ENCODE measurements around the gene DEPDC7.
"Not testable (repeated sequence)": the region's sequence is repeated elsewhere in the genome, so short reads cannot be mapped to it uniquely, and the experiment has no call there.

DEPDC7 gene

GRCh38 chr11:33039274-33040032, 23.8 kb downstream of the DEPDC7 start, which contains the start of gene TCP11L1:
Gene TCP11L1, plus strand, starts transcription at chr11:33039572. Its CDS starts 4,202 bp downstream, at chr11:33043774.
- Histone ChIP-seq H3K27ac (peak within 1 kb of the TSS; percentile 98), H3K9ac (peak within 1 kb of the TSS; percentile 98), H4K20me1 (no peaks in the 10 kb centered on the region), H3K4me3 (peak within 1 kb of the TSS; percentile 99), H3K4me2 (peak within 1 kb of the TSS; percentile 94), H3K27me3 (no peaks in the 10 kb centered on the region), H3K4me1 (peaks cover 20% of the 10 kb centered on the region), H3K36me3 (peaks cover 16% of the 10 kb centered on the region), H3K9me3 (no peaks in the 10 kb centered on the region)
- no peak for TF ChIP-seq Cebpa-rat (IDR thresholded peaks at IDR 0.05)

- Histone ChIP-seq H3K9me3 (peaks cover 7% of the 10 kb centered on the region; the same call in 1 of the 2 replicates), H3K27ac (peak overlapping the region; percentile 98), H3K27me3 (no peaks in the 10 kb centered on the region), H3K36me3 (peaks cover 24% of the 10 kb centered on the region), H3K4me1 (peaks cover 20% of the 10 kb centered on the region), H3K4me3 (peak overlapping the region; percentile 99), H3K9ac (peak overlapping the region; percentile 98), H3K4me2 (peak overlapping the region; percentile 94), H4K20me1 (no peaks in the 10 kb centered on the region)
- no peak for TF ChIP-seq Cebpa-rat (IDR thresholded peaks at IDR 0.05)
These were observed 24.6 kb downstream of the DEPDC7 start for GRCh38 chr11:33040033-33040861.

GRCh38 chr11:33040862-33041453, 25.3 kb downstream of the DEPDC7 start:
- Histone ChIP-seq H3K36me3 (peaks cover 31% of the 10 kb centered on the region), H3K27me3 (no peaks in the 10 kb centered on the region), H3K27ac (no peak overlapping the region), H3K4me3 (peak overlapping the region; percentile 99; the same call in 1 of the 2 replicates), H4K20me1 (no peaks in the 10 kb centered on the region), H3K4me2 (peak overlapping the region; percentile 94), H3K9me3 (peaks cover 12% of the 10 kb centered on the region; the same call in 1 of the 2 replicates), H3K4me1 (peaks cover 20% of the 10 kb centered on the region), H3K9ac (peak overlapping the region; percentile 98; the same call in 1 of the 2 replicates)
- no peak for TF ChIP-seq Cebpa-rat (IDR thresholded peaks at IDR 0.05)

- Histone ChIP-seq H3K36me3 (peaks cover 53% of the 10 kb centered on the region), H3K4me3 (no peak overlapping the region), H3K4me1 (peaks cover 20% of the 10 kb centered on the region), H3K27ac (no peak overlapping the region), H4K20me1 (no peaks in the 10 kb centered on the region), H3K9me3 (peaks cover 12% of the 10 kb centered on the region; the same call in 1 of the 2 replicates), H3K27me3 (no peaks in the 10 kb centered on the region), H3K4me2 (no peak overlapping the region), H3K9ac (no peak overlapping the region)
- no peak for TF ChIP-seq Cebpa-rat (IDR thresholded peaks at IDR 0.05)
These were observed 27.6 kb downstream of the DEPDC7 start for GRCh38 chr11:33043221-33043830.

GRCh38 chr11:33044285-33044756, 28.6 kb downstream of the DEPDC7 start:
- Histone ChIP-seq H4K20me1 (no peaks in the 10 kb centered on the region), H3K27me3 (no peaks in the 10 kb centered on the region), H3K4me1 (peaks cover 16% of the 10 kb centered on the region), H3K4me2 (no peak overlapping the region), H3K27ac (no peak overlapping the region), H3K9ac (no peak overlapping the region), H3K9me3 (peaks cover 12% of the 10 kb centered on the region; the same call in 1 of the 2 replicates), H3K4me3 (no peak overlapping the region), H3K36me3 (peaks cover 58% of the 10 kb centered on the region)
- no peak for TF ChIP-seq Cebpa-rat (IDR thresholded peaks at IDR 0.05)

- TF ChIP-seq Cebpa-rat (IDR thresholded peaks at IDR 0.05): no peak
- no peak overlapping the region for H3K9ac ChIP-seq
- H3K27me3 ChIP-seq: no peaks in the 10 kb centered on the region
- H4K20me1 ChIP-seq: no peaks in the 10 kb centered on the region
- H3K9me3 ChIP-seq: peaks cover 12% of the 10 kb centered on the region; the same call in 1 of the 2 replicates
- H3K4me3 ChIP-seq: no peak overlapping the region
- peaks cover 58% of the 10 kb centered on the region for H3K36me3 ChIP-seq
- peaks cover 9% of the 10 kb centered on the region for H3K4me1 ChIP-seq
- no peak overlapping the region for H3K27ac ChIP-seq
- no peak overlapping the region for H3K4me2 ChIP-seq
These were observed 30.0 kb downstream of the DEPDC7 start for GRCh38 chr11:33045551-33046255.

GRCh38 chr11:33048701-33049100, 33.0 kb downstream of the DEPDC7 start:
- peaks cover 12% of the 10 kb centered on the region; the same call in 1 of the 2 replicates for H3K9me3 ChIP-seq
- H3K36me3 ChIP-seq: peaks cover 73% of the 10 kb centered on the region
- H3K9ac ChIP-seq, H4K20me1 ChIP-seq, H3K4me3 ChIP-seq, H3K4me1 ChIP-seq, H3K27ac ChIP-seq, H3K4me2 ChIP-seq, H3K27me3 ChIP-seq: not testable (repeated sequence)

- peaks cover 70% of the 10 kb centered on the region for H3K36me3 ChIP-seq
- not testable (repeated sequence) for H3K9me3 ChIP-seq, H3K27me3 ChIP-seq, H3K27ac ChIP-seq, H3K9ac ChIP-seq, H4K20me1 ChIP-seq, H3K4me3 ChIP-seq, H3K4me2 ChIP-seq, H3K4me1 ChIP-seq
These were observed 34.1 kb downstream of the DEPDC7 start for GRCh38 chr11:33049565-33050408.
